ENCODE results near the gene KMO.

Gene KMO

GRCh38 chr1:241551759-241552638 is 19.8 kb downstream of the KMO start:
- Histone ChIP-seq H3K27ac (ENCODE audit: low read depth, low read length) (peak overlapping the region; percentile 81), H3K27me3 (ENCODE audit: control insufficient read depth, low read length) (no peaks in the 10 kb centered on the region), H3K4me3 (ENCODE audit: low read length) (peak overlapping the region; percentile 57), H3K4me2 (ENCODE audit: low read length) (peak overlapping the region; percentile 66), H3K36me3 (ENCODE audit: control insufficient read depth, low read length) (peaks cover 30% of the 10 kb centered on the region), H3K9me3 (ENCODE audit: control insufficient read depth, insufficient read depth, low read length) (no peaks in the 10 kb centered on the region), H3K9me2 (replicated peaks; ENCODE audit: control insufficient read depth, low read length) (no peaks in the 10 kb centered on the region), H3K4me1 (ENCODE audit: control insufficient read depth, low read length) (peaks cover 42% of the 10 kb centered on the region), H3F3A (ENCODE audit: control insufficient read depth, insufficient read depth) (peaks cover 8% of the 10 kb centered on the region; the same call in 1 of the 2 replicates), H3K79me2 (ENCODE audit: control insufficient read depth, low read length) (no peaks in the 10 kb centered on the region), H4K20me1 (ENCODE audit: control insufficient read depth, insufficient read depth, low read depth, low read length) (no peaks in the 10 kb centered on the region)
- TF ChIP-seq EZH2phosphoT487 (IDR thresholded peaks at IDR 0.05; ENCODE audit: borderline replicate concordance, low read length) = no peak
- TF ChIP-seq CTCF (IDR thresholded peaks at IDR 0.05; ENCODE audit: low read depth, low read length, poor library complexity, severe bottlenecking) = no peak

- TF ChIP-seq EZH2phosphoT487 (IDR thresholded peaks at IDR 0.05; ENCODE audit: borderline replicate concordance, low read length) (no peak), CTCF (IDR thresholded peaks at IDR 0.05; ENCODE audit: low read depth, low read length, poor library complexity, severe bottlenecking) (no peak)
- Histone ChIP-seq H3K36me3 (ENCODE audit: control insufficient read depth, low read length) (peaks cover 33% of the 10 kb centered on the region), H3K9me3 (ENCODE audit: control insufficient read depth, insufficient read depth, low read length) (no peaks in the 10 kb centered on the region)
Observed at GRCh38 chr1:241553886-241554592, 21.9 kb downstream of the KMO start.

GRCh38 chr1:241555526-241555925 is 23.3 kb downstream of the KMO start:
- Histone ChIP-seq H3K9me2 (replicated peaks; ENCODE audit: control insufficient read depth, low read length) (no peaks in the 10 kb centered on the region), H3K36me3 (ENCODE audit: control insufficient read depth, low read length) (peaks cover 26% of the 10 kb centered on the region), H4K20me1 (ENCODE audit: control insufficient read depth, insufficient read depth, low read depth, low read length) (no peaks in the 10 kb centered on the region), H3K4me1 (ENCODE audit: control insufficient read depth, low read length) (peaks cover 38% of the 10 kb centered on the region), H3K79me2 (ENCODE audit: control insufficient read depth, low read length) (no peaks in the 10 kb centered on the region), H3K27me3 (ENCODE audit: control insufficient read depth, low read length) (no peaks in the 10 kb centered on the region), H3K27ac (ENCODE audit: low read depth, low read length) (no peak overlapping the region), H3K4me2 (ENCODE audit: low read length) (no peak overlapping the region), H3K9me3 (ENCODE audit: control insufficient read depth, insufficient read depth, low read length) (no peaks in the 10 kb centered on the region), H3F3A (ENCODE audit: control insufficient read depth, insufficient read depth) (0 out of 2 replicates have a peak, but pooled peaks cover 4% of the 10 kb centered on the region), H3K4me3 (ENCODE audit: low read length) (no peak overlapping the region)
- TF ChIP-seq CTCF (IDR thresholded peaks at IDR 0.05; ENCODE audit: low read depth, low read length, poor library complexity, severe bottlenecking) (no peak), EZH2phosphoT487 (IDR thresholded peaks at IDR 0.05; ENCODE audit: borderline replicate concordance, low read length) (no peak)

More at GRCh38 chr1:241553886-241554592, 21.9 kb downstream of the KMO start:
- no peaks in the 10 kb centered on the region for H3K27me3 ChIP-seq (ENCODE audit: control insufficient read depth, low read length)
- H3K27ac ChIP-seq (ENCODE audit: low read depth, low read length) = no peak overlapping the region
- no peak overlapping the region for H3K4me3 ChIP-seq (ENCODE audit: low read length)
- H3K4me2 ChIP-seq (ENCODE audit: low read length) = no peak overlapping the region
- H3K4me1 ChIP-seq (ENCODE audit: control insufficient read depth, low read length) = peaks cover 47% of the 10 kb centered on the region
- H3F3A ChIP-seq (ENCODE audit: control insufficient read depth, insufficient read depth) = peaks cover 8% of the 10 kb centered on the region; the same call in 1 of the 2 replicates
- no peaks in the 10 kb centered on the region for H3K79me2 ChIP-seq (ENCODE audit: control insufficient read depth, low read length)
- H4K20me1 ChIP-seq (ENCODE audit: control insufficient read depth, insufficient read depth, low read depth, low read length) = no peaks in the 10 kb centered on the region
- no peaks in the 10 kb centered on the region for H3K9me2 ChIP-seq (replicated peaks; ENCODE audit: control insufficient read depth, low read length)
